ENCODE results near the gene ATP13A5.

DNA sequence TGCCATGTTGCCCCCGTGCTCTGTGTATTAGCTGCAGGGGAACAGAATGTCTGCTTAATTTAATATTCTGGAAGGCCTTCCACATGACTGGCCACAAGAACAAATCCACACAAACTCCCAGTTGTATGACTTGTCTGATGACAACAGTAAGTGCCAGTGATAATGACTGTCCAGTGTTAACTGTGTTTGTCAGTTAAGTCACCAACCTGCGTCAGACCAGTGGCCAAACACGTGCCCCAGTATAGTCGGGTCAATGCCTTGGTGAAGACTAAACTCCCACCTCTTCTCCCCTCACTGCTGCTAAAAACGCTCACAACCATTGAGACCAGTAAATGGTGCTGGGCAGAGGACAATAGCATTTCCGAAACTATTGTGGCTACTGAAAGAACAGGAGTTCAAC is 9.8 kb upstream of the ATP13A5 start:
- TF ChIP-seq, protein P1, sequence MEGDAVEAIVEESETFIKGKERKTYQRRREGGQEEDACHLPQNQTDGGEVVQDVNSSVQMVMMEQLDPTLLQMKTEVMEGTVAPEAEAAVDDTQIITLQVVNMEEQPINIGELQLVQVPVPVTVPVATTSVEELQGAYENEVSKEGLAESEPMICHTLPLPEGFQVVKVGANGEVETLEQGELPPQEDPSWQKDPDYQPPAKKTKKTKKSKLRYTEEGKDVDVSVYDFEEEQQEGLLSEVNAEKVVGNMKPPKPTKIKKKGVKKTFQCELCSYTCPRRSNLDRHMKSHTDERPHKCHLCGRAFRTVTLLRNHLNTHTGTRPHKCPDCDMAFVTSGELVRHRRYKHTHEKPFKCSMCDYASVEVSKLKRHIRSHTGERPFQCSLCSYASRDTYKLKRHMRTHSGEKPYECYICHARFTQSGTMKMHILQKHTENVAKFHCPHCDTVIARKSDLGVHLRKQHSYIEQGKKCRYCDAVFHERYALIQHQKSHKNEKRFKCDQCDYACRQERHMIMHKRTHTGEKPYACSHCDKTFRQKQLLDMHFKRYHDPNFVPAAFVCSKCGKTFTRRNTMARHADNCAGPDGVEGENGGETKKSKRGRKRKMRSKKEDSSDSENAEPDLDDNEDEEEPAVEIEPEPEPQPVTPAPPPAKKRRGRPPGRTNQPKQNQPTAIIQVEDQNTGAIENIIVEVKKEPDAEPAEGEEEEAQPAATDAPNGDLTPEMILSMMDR (IDR thresholded peaks at IDR 0.05; ENCODE audit: low read depth, low read length, poor library complexity, severe bottlenecking), result no peak
- TF ChIP-seq EZH2phosphoT487 (IDR thresholded peaks at IDR 0.05; ENCODE audit: borderline replicate concordance, low read length), result no peak

Measured in DOHH2 (cell line).